Activated naive CD8-positive, alpha-beta T cell (primary cell): ENCODE measurements around the gene ZFP2.

Experiments
- H3K27ac Mint-ChIP-seq: one replicate; pipeline ENCODE4 v1.8.0; 2021; ENCODE audit warnings: mixed read lengths
- H3K27me3 Mint-ChIP-seq: one replicate; pipeline ENCODE4 v1.8.0; 2021; ENCODE audit warnings: mixed read lengths
- H3K36me3 Mint-ChIP-seq: one replicate; pipeline ENCODE4 v1.8.0; 2021; ENCODE audit warnings: mixed read lengths
- H3K4me1 Mint-ChIP-seq: one replicate; pipeline ENCODE4 v1.8.0; 2021; ENCODE audit warnings: low read depth, mixed read lengths
- H3K4me3 Mint-ChIP-seq: one replicate; pipeline ENCODE4 v1.8.0; 2021; ENCODE audit warnings: mild to moderate bottlenecking, mixed read lengths
- H3K9me3 Mint-ChIP-seq: one replicate; pipeline ENCODE4 v1.8.0; 2021; ENCODE audit warnings: low read depth, mixed read lengths

The ZFP2 gene

DNA sequence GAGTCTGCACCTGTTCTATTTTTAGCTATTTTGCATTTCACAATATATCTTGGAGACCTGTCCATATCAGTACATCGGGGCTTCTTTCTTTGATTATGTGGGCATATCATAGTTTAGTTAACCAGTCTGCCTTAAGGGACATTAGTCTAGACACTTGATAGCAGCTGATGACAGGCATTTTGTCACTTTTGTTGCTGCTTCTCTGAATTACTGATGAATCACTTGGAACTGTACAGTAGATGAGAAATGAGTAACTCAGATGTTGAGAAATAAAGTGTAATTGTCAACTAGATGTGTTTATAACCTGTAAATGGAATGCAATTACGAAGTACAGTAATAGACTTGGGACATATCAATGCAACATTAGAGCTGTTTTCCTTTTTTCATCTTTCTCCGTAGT lies 7.1 kb downstream of the ZFP2 start:
- Mint-ChIP-seq H3K4me3 (no peak overlapping the region), H3K36me3 (peaks cover 31% of the 10 kb centered on the region), H3K4me1 (no peaks in the 10 kb centered on the region), H3K9me3 (peaks cover 13% of the 10 kb centered on the region), H3K27ac (no peak overlapping the region), H3K27me3 (no peaks in the 10 kb centered on the region)

DNA sequence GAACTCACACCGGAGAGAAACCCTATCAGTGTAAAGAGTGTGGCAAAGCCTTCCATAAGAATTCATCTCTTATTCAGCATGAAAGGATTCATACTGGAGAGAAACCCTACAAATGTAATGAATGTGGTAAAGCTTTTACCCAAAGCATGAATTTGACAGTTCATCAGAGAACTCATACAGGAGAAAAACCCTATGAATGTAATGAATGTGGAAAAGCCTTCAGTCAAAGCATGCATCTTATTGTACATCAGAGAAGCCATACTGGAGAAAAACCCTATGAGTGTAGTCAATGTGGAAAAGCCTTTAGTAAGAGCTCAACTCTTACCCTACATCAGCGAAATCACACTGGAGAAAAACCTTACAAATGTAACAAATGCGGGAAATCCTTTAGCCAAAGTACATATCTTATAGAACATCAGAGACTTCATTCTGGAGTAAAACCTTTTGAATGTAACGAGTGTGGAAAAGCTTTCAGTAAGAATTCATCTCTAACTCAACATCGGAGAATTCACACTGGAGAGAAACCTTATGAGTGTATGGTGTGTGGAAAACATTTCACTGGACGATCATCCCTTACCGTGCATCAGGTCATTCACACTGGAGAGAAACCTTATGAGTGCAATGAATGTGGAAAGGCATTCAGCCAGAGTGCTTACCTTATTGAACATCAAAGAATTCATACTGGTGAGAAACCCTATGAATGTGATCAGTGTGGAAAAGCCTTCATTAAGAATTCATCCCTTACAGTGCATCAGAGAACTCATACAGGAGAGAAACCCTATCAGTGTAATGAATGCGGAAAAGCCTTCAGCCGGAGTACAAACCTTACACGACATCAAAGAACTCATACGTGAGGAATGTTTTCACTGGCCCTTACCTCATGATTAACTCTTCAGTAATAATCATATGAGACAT lies 36.4 kb downstream of the ZFP2 start:
- no peaks in the 10 kb centered on the region for H3K4me1 Mint-ChIP-seq
- no peak overlapping the region for H3K4me3 Mint-ChIP-seq
- no peaks in the 10 kb centered on the region for H3K27me3 Mint-ChIP-seq
- H3K27ac Mint-ChIP-seq = no peak overlapping the region
- H3K9me3 Mint-ChIP-seq = peaks cover 56% of the 10 kb centered on the region
- H3K36me3 Mint-ChIP-seq = peaks cover 71% of the 10 kb centered on the region

- Mint-ChIP-seq H3K9me3 (peaks cover 52% of the 10 kb centered on the region), H3K36me3 (peaks cover 46% of the 10 kb centered on the region), H3K4me3 (no peak within 1 kb of the TSS), H3K27me3 (peaks cover 32% of the 10 kb centered on the region), H3K27ac (no peak within 1 kb of the TSS), H3K4me1 (no peaks in the 10 kb centered on the region)
Measured at GRCh38 chr5:178940569-178941360, 45.1 kb downstream of the ZFP2 start, which contains the start of gene ZNF454. Gene ZNF454, plus strand, starts transcription at chr5:178941198. Its CDS starts 1,594 bp downstream, at chr5:178942792.

GRCh38 chr5:178941361-178941760 lies 45.6 kb downstream of the ZFP2 start:
- no peaks in the 10 kb centered on the region for H3K4me1 Mint-ChIP-seq
- no peak overlapping the region for H3K27ac Mint-ChIP-seq
- peaks cover 40% of the 10 kb centered on the region for H3K36me3 Mint-ChIP-seq
- no peak overlapping the region for H3K4me3 Mint-ChIP-seq
- H3K9me3 Mint-ChIP-seq = peaks cover 47% of the 10 kb centered on the region
- peaks cover 32% of the 10 kb centered on the region for H3K27me3 Mint-ChIP-seq

DNA sequence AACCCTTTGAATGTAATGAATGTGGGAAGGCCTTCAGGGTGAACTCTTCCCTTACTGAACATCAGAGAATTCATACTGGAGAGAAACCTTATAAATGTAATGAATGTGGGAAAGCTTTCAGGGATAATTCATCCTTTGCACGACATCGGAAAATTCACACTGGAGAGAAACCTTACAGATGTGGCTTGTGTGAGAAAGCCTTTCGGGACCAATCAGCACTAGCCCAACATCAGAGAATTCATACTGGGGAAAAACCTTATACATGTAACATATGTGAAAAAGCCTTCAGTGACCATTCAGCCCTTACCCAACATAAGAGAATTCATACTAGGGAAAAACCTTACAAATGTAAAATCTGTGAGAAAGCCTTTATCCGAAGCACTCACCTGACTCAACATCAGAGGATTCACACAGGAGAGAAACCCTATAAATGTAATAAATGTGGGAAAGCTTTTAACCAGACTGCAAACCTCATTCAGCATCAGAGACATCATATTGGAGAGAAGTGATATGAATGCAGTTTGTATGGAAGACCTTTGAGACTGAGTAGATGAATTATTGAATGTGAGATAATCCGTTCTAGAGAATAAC lies 69.8 kb downstream of the ZFP2 start:
- H3K4me3 Mint-ChIP-seq = no peak overlapping the region
- H3K4me1 Mint-ChIP-seq = no peaks in the 10 kb centered on the region
- H3K9me3 Mint-ChIP-seq = peaks cover 31% of the 10 kb centered on the region
- no peaks in the 10 kb centered on the region for H3K27me3 Mint-ChIP-seq
- peaks cover 36% of the 10 kb centered on the region for H3K36me3 Mint-ChIP-seq
- no peak overlapping the region for H3K27ac Mint-ChIP-seq

- H3K4me3 Mint-ChIP-seq = no peak overlapping the region
- H3K27ac Mint-ChIP-seq = no peak overlapping the region
- H3K27me3 Mint-ChIP-seq = no peaks in the 10 kb centered on the region
- H3K9me3 Mint-ChIP-seq = peaks cover 29% of the 10 kb centered on the region
- peaks cover 13% of the 10 kb centered on the region for H3K36me3 Mint-ChIP-seq
- no peaks in the 10 kb centered on the region for H3K4me1 Mint-ChIP-seq
Measured at GRCh38 chr5:178981381-178981780, 85.7 kb downstream of the ZFP2 start.
